Keratinocyte (primary cell): ENCODE data around the gene TTLL13. TPM values are rescaled to one million over a fixed set of nuclear protein-coding genes. Genes with fewer than 3 reads are reported as not detected.
"Not testable (repeated sequence)": the region's sequence is repeated elsewhere in the genome, so short reads cannot be mapped to it uniquely, and the experiment has no call there.

ENCODE experiments used
- DNase-seq: peaks from one replicate; pipeline ENCODE4 v3.0.0-alpha.2; 2011; ENCODE audit warnings: low read depth, missing footprints, low spot score
- FAIRE-seq: peaks from 2 replicates; lab custom pipeline; 2011; peaks lifted over from hg19 to GRCh38; lab: Jason Lieb, UNC
- H2AFZ ChIP-seq: 2 replicates; pipeline ENCODE4 v1.6.0; 2012; ENCODE audit warnings: low read length, control low read depth, inconsistent platforms; ENCODE audit not compliant: control insufficient read depth
- H3K27ac ChIP-seq: 2 replicates; pipeline ENCODE4 v1.5.1; 2011; ENCODE audit warnings: low read length; ENCODE audit not compliant: control insufficient read depth, insufficient read depth
- H3K27me3 ChIP-seq: 3 replicates; pipeline ENCODE4 v1.6.0; 2011; ENCODE audit warnings: low read length; ENCODE audit not compliant: control insufficient read depth, insufficient read depth; ENCODE audit errors: extremely low read depth
- H3K36me3 ChIP-seq, 2 experiments: 2 replicates in 1 of 2; 3 replicates in 1 of 2; pipeline ENCODE4 v1.5.1; 2011; ENCODE audit warnings: low read length in 2 of 2, mild to moderate bottlenecking in 1 of 2; ENCODE audit not compliant: control insufficient read depth in 2 of 2, insufficient read depth in 2 of 2; ENCODE audit errors: extremely low read depth in 1 of 2
- H3K4me1 ChIP-seq: 3 replicates; pipeline ENCODE4 v1.5.1; 2011; ENCODE audit warnings: low read length; ENCODE audit not compliant: control insufficient read depth, insufficient read depth; ENCODE audit errors: extremely low read depth
- H3K4me2 ChIP-seq: 3 replicates; pipeline ENCODE4 v1.6.0; 2011; ENCODE audit warnings: low read depth, low read length; ENCODE audit not compliant: control insufficient read depth, insufficient read depth; ENCODE audit errors: extremely low read depth
- H3K4me3 ChIP-seq, 3 experiments: fragments of 200-600 bp in 1 of 3; sonication (generic) in 1 of 3; 2 replicates in 2 of 3; 3 replicates in 1 of 3; pipeline ENCODE4 v1.5.1; 2011 to 2016; ENCODE audit warnings: low read length in 3 of 3, mild to moderate bottlenecking in 3 of 3, control low read depth in 2 of 3, inconsistent platforms in 1 of 3, low read depth in 1 of 3, mixed read lengths in 1 of 3, mixed run types in 1 of 3, moderate library complexity in 1 of 3; ENCODE audit not compliant: control insufficient read depth in 2 of 3, insufficient read depth in 2 of 3; ENCODE audit errors: extremely low read depth in 1 of 3
- H3K79me2 ChIP-seq: 2 replicates; pipeline ENCODE4 v1.6.0; 2012; ENCODE audit warnings: low read length; ENCODE audit not compliant: control insufficient read depth, insufficient read depth
- H3K9ac ChIP-seq: 3 replicates; pipeline ENCODE4 v1.6.0; 2011; ENCODE audit warnings: low read length; ENCODE audit not compliant: control insufficient read depth, insufficient read depth; ENCODE audit errors: extremely low read depth
- H3K9me1 ChIP-seq: 3 replicates; pipeline ENCODE4 v1.6.0; 2011; ENCODE audit warnings: low read length; ENCODE audit not compliant: control insufficient read depth, insufficient read depth; ENCODE audit errors: extremely low read depth
- H3K9me3 ChIP-seq: 2 replicates; pipeline ENCODE4 v1.5.1; 2012; ENCODE audit warnings: low read depth, low read length; ENCODE audit not compliant: control insufficient read depth
- H4K20me1 ChIP-seq: 3 replicates; pipeline ENCODE4 v1.6.0; 2011; ENCODE audit warnings: low read length; ENCODE audit not compliant: control insufficient read depth, insufficient read depth; ENCODE audit errors: extremely low read depth
- EZH2 ChIP-seq: IDR thresholded peaks from one replicate; pipeline ENCODE4 v1.6.1; 2012; ENCODE audit warnings: inconsistent platforms, mild to moderate bottlenecking, low read length, moderate library complexity
- dilution Hi-C: fragments of 300-500 bp; cut with MboI; formaldehyde crosslinking; loops from one replicate; pipeline ENCODE4 v1.7.0; 2020; ENCODE audit warnings: low sequenced_read_pairs; ENCODE audit not compliant: extremely low pct_ligation_motif_present
- polyA plus RNA-seq, 5 experiments: library from polyadenylated mRNA; depleted of rRNA in 3 of 5; stranded (reverse) in 3 of 5; stranded (forward) in 1 of 5; unstranded in 1 of 5; fragments of >200 nt; gene quantifications; 1 replicate in 1 of 5; 2 replicates in 3 of 5; 3 replicates in 1 of 5; pipeline versions ENCODE4 v1.2.1 to v1.2.3, GENCODE V29; 2011 to 2012; ENCODE audit warnings: missing spikeins in 2 of 5, low read depth in 1 of 5, low replicate concordance in 1 of 5
- TF ChIP-seq, protein P1 (sequence below), 3 experiments: IDR thresholded peaks in 1 of 3; conservative IDR thresholded peaks in 1 of 3; optimal IDR thresholded peaks in 1 of 3; 2 replicates in 2 of 3; 3 replicates in 1 of 3; pipeline versions ENCODE3 to v1.5.1; 2011; ENCODE audit warnings: low read length in 3 of 3, mild to moderate bottlenecking in 3 of 3, moderate library complexity in 2 of 3, control low read depth in 1 of 3, inconsistent platforms in 1 of 3; ENCODE audit not compliant: insufficient read depth in 2 of 3; ENCODE audit errors: extremely low read depth in 1 of 3

Gene TTLL13
- polyA plus RNA-seq, 1 donor (not counting 4 experiments of a cell fraction or from before 2014, with no cell fraction given): 0.07 TPM

DNA sequence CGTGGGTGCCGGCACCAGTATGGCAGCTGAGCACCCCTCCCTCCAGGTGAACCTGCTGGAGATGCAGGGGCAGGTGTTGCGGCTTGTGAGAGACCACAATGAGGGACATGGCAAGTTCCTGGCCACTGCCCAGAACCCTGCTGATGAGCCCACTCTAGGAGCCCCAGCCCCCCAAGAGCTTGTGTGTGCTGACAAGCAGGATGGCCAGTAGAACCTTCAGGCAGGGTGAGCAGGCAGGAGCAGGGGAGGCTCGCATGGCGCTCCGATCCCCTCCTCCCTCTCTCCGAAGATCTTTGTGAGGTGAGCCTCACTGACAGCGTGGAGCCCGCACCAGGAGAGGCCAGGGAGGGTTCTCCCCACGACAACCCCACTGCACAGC is 45.9 kb downstream of the TTLL13 start:
- H3K4me1 ChIP-seq: no peaks in the 10 kb centered on the region
- H2AFZ ChIP-seq: no peak overlapping the region
- H4K20me1 ChIP-seq: no peaks in the 10 kb centered on the region
- H3K36me3 ChIP-seq: no peaks in the 10 kb centered on the region
- H3K4me2 ChIP-seq: no peak overlapping the region
- FAIRE-seq (no peak), DNase-seq (no peak)
- no peak overlapping the region for H3K4me3 ChIP-seq
- dilution Hi-C loops: no loop called here
- H3K9me1 ChIP-seq: no peaks in the 10 kb centered on the region
- H3K27me3 ChIP-seq: no peaks in the 10 kb centered on the region
- no peak overlapping the region for H3K27ac ChIP-seq
- no peaks in the 10 kb centered on the region for H3K79me2 ChIP-seq
- TF ChIP-seq EZH2: no peak
- TF ChIP-seq, protein P1, sequence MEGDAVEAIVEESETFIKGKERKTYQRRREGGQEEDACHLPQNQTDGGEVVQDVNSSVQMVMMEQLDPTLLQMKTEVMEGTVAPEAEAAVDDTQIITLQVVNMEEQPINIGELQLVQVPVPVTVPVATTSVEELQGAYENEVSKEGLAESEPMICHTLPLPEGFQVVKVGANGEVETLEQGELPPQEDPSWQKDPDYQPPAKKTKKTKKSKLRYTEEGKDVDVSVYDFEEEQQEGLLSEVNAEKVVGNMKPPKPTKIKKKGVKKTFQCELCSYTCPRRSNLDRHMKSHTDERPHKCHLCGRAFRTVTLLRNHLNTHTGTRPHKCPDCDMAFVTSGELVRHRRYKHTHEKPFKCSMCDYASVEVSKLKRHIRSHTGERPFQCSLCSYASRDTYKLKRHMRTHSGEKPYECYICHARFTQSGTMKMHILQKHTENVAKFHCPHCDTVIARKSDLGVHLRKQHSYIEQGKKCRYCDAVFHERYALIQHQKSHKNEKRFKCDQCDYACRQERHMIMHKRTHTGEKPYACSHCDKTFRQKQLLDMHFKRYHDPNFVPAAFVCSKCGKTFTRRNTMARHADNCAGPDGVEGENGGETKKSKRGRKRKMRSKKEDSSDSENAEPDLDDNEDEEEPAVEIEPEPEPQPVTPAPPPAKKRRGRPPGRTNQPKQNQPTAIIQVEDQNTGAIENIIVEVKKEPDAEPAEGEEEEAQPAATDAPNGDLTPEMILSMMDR (optimal IDR thresholded peaks at IDR 0.05 in 1 of 3, IDR thresholded peaks at IDR 0.05 in 1 of 3, conservative IDR thresholded peaks at IDR 0.05 in 1 of 3; ENCODE audit: extremely low read depth in 1 of 3, insufficient read depth in 2 of 3, low read length in 3 of 3): no peak
- H3K9ac ChIP-seq: no peak overlapping the region
- H3K9me3 ChIP-seq: no peaks in the 10 kb centered on the region

DNA sequence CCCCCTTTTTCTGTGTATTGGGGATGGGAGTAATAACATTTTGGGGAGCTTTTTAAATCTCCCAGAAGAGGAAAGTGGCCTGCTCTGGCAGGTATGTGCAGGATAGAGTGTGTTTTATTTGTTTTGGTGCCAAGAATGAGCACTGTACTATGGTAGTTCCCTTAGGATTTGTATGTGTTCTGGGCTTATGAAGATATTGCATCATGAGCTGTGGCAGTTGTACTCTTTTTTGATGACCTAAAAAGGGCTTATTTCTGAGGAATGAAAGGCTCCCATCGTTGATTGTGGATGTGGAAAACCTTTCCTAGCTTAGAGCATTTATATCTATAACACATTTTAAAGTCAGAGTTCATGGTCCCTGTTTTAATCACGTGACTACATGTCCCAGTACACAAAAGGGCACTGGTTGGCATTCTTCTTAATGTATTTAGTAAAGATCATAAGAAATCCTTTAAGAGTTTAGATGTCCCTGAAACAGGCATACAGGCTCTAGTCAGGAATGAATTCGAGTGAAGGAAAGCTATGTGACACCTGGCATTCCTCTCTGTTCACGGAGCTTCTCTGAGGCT is 47.0 kb downstream of the TTLL13 start:
- FAIRE-seq, H3K9me1 ChIP-seq, H3K4me3 ChIP-seq, H3K27ac ChIP-seq, H3K4me2 ChIP-seq, H3K4me1 ChIP-seq, DNase-seq, H3K36me3 ChIP-seq, H2AFZ ChIP-seq, H3K27me3 ChIP-seq, H3K9me3 ChIP-seq, H3K79me2 ChIP-seq, H4K20me1 ChIP-seq, dilution Hi-C loops, H3K9ac ChIP-seq: not testable (repeated sequence)

DNA sequence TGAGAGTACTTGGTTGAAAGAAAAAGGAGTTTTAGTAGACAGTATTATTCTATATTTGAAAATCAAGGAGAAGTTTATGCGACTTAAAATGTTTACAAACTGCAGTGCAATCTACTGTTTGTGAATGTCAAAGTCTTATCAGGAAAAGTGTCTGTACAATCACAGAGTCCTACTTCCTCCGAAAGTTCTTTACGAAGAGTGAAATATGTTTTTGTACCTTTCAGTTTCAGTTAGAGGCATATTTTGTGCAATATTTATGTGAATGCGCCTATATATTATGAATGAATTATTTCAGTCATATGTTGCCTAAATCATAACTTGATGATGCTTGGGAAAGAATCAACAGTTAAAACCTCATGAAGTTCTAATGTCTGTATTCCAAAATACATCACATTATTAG is 47.7 kb downstream of the TTLL13 start:
- Histone ChIP-seq H2AFZ (no peak overlapping the region), H3K4me3 (no peak overlapping the region), H3K4me1 (no peaks in the 10 kb centered on the region), H3K27ac (no peak overlapping the region), H3K9me3 (no peaks in the 10 kb centered on the region), H3K36me3 (no peaks in the 10 kb centered on the region), H4K20me1 (no peaks in the 10 kb centered on the region), H3K79me2 (no peaks in the 10 kb centered on the region), H3K9ac (no peak overlapping the region), H3K27me3 (no peaks in the 10 kb centered on the region), H3K9me1 (no peaks in the 10 kb centered on the region), H3K4me2 (no peak overlapping the region)
- DNase-seq (no peak), FAIRE-seq (no peak)
- dilution Hi-C loops: no loop called here
- TF ChIP-seq, protein P1 (optimal IDR thresholded peaks at IDR 0.05 in 1 of 3, IDR thresholded peaks at IDR 0.05 in 1 of 3, conservative IDR thresholded peaks at IDR 0.05 in 1 of 3; ENCODE audit: extremely low read depth in 1 of 3, insufficient read depth in 2 of 3, low read length in 3 of 3): no peak
- no peak for TF ChIP-seq EZH2
